PC-9 (cell line): ENCODE results near the gene LAMC3. TPM values are rescaled to one million over a fixed set of nuclear protein-coding genes. Genes with fewer than 3 reads are reported as not detected.
A peak's percentile ranks its signal among the peaks of the same experiment; 100 is the strongest.
"Not testable (repeated sequence)": the region's sequence is repeated elsewhere in the genome, so short reads cannot be mapped to it uniquely, and the experiment has no call there.

Source experiments
- BruUV-seq: library from RNA; stranded (reverse); fragments of 400-500 nt; replicated peaks from 2 replicates; lab custom pipeline; 2021; lab: Mats Ljungman, UMichigan
- CTCF ChIA-PET: fragments of 300-600 bp; sonication (Branson Sonifier 250); formaldehyde crosslinking; loops from one replicate; lab custom pipeline; 2022; ENCODE audit warnings: antibody characterized with exemption; lab: Charles Lee
- POLR2A ChIA-PET: fragments of 300-600 bp; sonication (Branson Sonifier 250); formaldehyde crosslinking; loops from one replicate; lab custom pipeline; 2022; ENCODE audit warnings: antibody characterized with exemption; ENCODE audit not compliant: unreplicated experiment; lab: Charles Lee
- DNase-seq, 2 experiments: peaks; one replicate each; pipeline versions ENCODE4 v3.0.0 to v3.0.0-alpha.2; 2015 to 2022; ENCODE audit warnings: mixed read lengths in 1 of 2
- H2AFZ ChIP-seq: fragments of 200-600 bp; sonication (generic); 2 replicates; pipeline ENCODE4 v1.8.1; 2017; ENCODE audit warnings: antibody characterized with exemption
- H3F3A ChIP-seq: fragments of 200-600 bp; sonication (generic); 2 replicates; pipeline ENCODE4 v1.8.1; 2017; ENCODE audit warnings: antibody characterized with exemption, mild to moderate bottlenecking, low read depth; ENCODE audit not compliant: insufficient read depth
- H3K27ac ChIP-seq: fragments of 200-600 bp; sonication (generic); 2 replicates; pipeline ENCODE4 v1.6.1; 2016; ENCODE audit warnings: mixed run types
- H3K27me3 ChIP-seq: fragments of 200-600 bp; sonication (generic); 2 replicates; pipeline ENCODE4 v1.6.1; 2016; ENCODE audit warnings: low read depth, mixed run types; ENCODE audit not compliant: insufficient read depth
- H3K36me3 ChIP-seq: fragments of 200-600 bp; sonication (generic); 2 replicates; pipeline ENCODE4 v1.6.1; 2016; ENCODE audit warnings: low read depth, mixed run types
- H3K4me1 ChIP-seq: fragments of 200-600 bp; sonication (generic); replicated peaks from 2 replicates; pipeline ENCODE4 v1.6.1; 2016; ENCODE audit warnings: mixed run types; ENCODE audit not compliant: insufficient read depth
- H3K4me2 ChIP-seq: fragments of 200-600 bp; sonication (generic); 2 replicates; pipeline ENCODE4 v1.6.1; 2017; ENCODE audit warnings: mixed run types
- H3K4me3 ChIP-seq: fragments of 200-600 bp; sonication (generic); 2 replicates; pipeline ENCODE4 v1.6.1; 2016; ENCODE audit warnings: mixed run types
- H3K79me2 ChIP-seq: fragments of 200-600 bp; sonication (generic); 2 replicates; pipeline ENCODE4 v1.6.1; 2017; ENCODE audit warnings: low read depth, mixed run types
- H3K9me2 ChIP-seq: fragments of 200-600 bp; sonication (generic); 2 replicates; pipeline ENCODE4 v1.8.1; 2017; ENCODE audit warnings: mild to moderate bottlenecking; ENCODE audit not compliant: insufficient read depth
- H3K9me3 ChIP-seq: fragments of 200-600 bp; sonication (generic); 2 replicates; pipeline ENCODE4 v1.8.1; 2016; ENCODE audit warnings: low read depth; ENCODE audit not compliant: insufficient read depth
- H4K20me1 ChIP-seq: fragments of 200-600 bp; sonication (generic); 2 replicates; pipeline ENCODE4 v1.8.1; 2017; ENCODE audit not compliant: insufficient read depth
- CTCF ChIP-seq: fragments of 200-600 bp; sonication (generic); conservative IDR thresholded peaks from 2 replicates; pipeline ENCODE4 v1.6.1; 2017; ENCODE audit warnings: mixed run types, antibody characterized with exemption, mild to moderate bottlenecking, moderate library complexity
- EZH2 ChIP-seq: fragments of 200-600 bp; sonication (generic); IDR thresholded peaks from 2 replicates; pipeline ENCODE4 v1.8.0; 2017; ENCODE audit warnings: antibody characterized with exemption, low read depth
- intact Hi-C: fragments of 100-400 bp; cut with micrococcal nuclease; formaldehyde crosslinking; loops from one replicate; pipeline ENCODE4 v1.10.0; 2022; ENCODE audit not compliant: unreplicated experiment
- total RNA-seq: library from RNA; stranded (reverse); gene quantifications from 2 replicates; pipeline ENCODE4 v1.2.3, GENCODE V29; 2021

The LAMC3 gene
- total RNA-seq, 1 experiment from 2014 or later: 0.41 TPM

GRCh38 chr9:131097948-131098278 is 88.9 kb downstream of the LAMC3 start:
- peaks cover 14% of the 10 kb centered on the region; the same call in 1 of the 2 replicates for H4K20me1 ChIP-seq
- H3K79me2 ChIP-seq: 0 out of 2 replicates have a peak, but pooled peaks cover 4% of the 10 kb centered on the region
- H3K27me3 ChIP-seq: no peaks in the 10 kb centered on the region
- intact Hi-C loops: no loop called here
- peak overlapping the region; percentile 81 for H3K4me2 ChIP-seq
- ChIA-PET POLR2A (interaction anchor here (1.8 kb wide), 1 partner anchor 27 kb away, joined by 7 read pairs; the partner anchor contains the start of gene NUP214), CTCF (interaction anchor here (0.9 to 1.1 kb wide), 2 partner anchors 41 to 42 kb away, joined by 3 read pairs; no protein-coding TSS in a partner anchor)
- H3K4me1 ChIP-seq: peaks cover 23% of the 10 kb centered on the region
- no peak for DNase-seq
- H3K4me3 ChIP-seq: no peak overlapping the region
- no peak overlapping the region for H3K27ac ChIP-seq
- BruUV-seq: no TSS peak
- H2AFZ ChIP-seq: no peak overlapping the region
- no peaks in the 10 kb centered on the region for H3K36me3 ChIP-seq
- TF ChIP-seq EZH2 (no peak), CTCF (no peak)
- H3K9me2 ChIP-seq: no peaks in the 10 kb centered on the region
- no peaks in the 10 kb centered on the region for H3K9me3 ChIP-seq
- H3F3A ChIP-seq: peaks cover 17% of the 10 kb centered on the region; the same call in 1 of the 2 replicates

GRCh38 chr9:131098391-131099101 is 89.6 kb downstream of the LAMC3 start:
- no peaks in the 10 kb centered on the region for H3K9me3 ChIP-seq
- no peaks in the 10 kb centered on the region for H3K36me3 ChIP-seq
- no peak overlapping the region for H3K4me2 ChIP-seq
- H3K4me3 ChIP-seq: no peak overlapping the region
- ChIA-PET CTCF (interaction anchor here (0.5 kb wide), 1 partner anchor 391 kb away, joined by 7 read pairs; no protein-coding TSS in a partner anchor), POLR2A (no interaction called here)
- no peak for DNase-seq
- no peaks in the 10 kb centered on the region for H3K27me3 ChIP-seq
- no peak overlapping the region for H3K27ac ChIP-seq
- H3K4me1 ChIP-seq: peaks cover 20% of the 10 kb centered on the region
- TF ChIP-seq EZH2 (no peak), CTCF (no peak)
- no peak overlapping the region for H2AFZ ChIP-seq
- no peaks in the 10 kb centered on the region for H3K9me2 ChIP-seq
- peaks cover 14% of the 10 kb centered on the region; the same call in 1 of the 2 replicates for H4K20me1 ChIP-seq
- intact Hi-C loops: no loop called here
- H3F3A ChIP-seq: peaks cover 17% of the 10 kb centered on the region; the same call in 1 of the 2 replicates
- no TSS peak for BruUV-seq
- 0 out of 2 replicates have a peak, but pooled peaks cover 4% of the 10 kb centered on the region for H3K79me2 ChIP-seq

- no peak for DNase-seq
- Histone ChIP-seq H3F3A (peaks cover 11% of the 10 kb centered on the region; the same call in 1 of the 2 replicates), H3K4me3 (no peak overlapping the region), H3K79me2 (0 out of 2 replicates have a peak, but pooled peaks cover 4% of the 10 kb centered on the region), H3K4me2 (no peak overlapping the region), H3K36me3 (no peaks in the 10 kb centered on the region), H4K20me1 (peaks cover 14% of the 10 kb centered on the region; the same call in 1 of the 2 replicates), H3K9me2 (no peaks in the 10 kb centered on the region), H3K27ac (no peak overlapping the region), H3K4me1 (peaks cover 20% of the 10 kb centered on the region), H3K27me3 (no peaks in the 10 kb centered on the region), H2AFZ (no peak overlapping the region), H3K9me3 (no peaks in the 10 kb centered on the region)
- TF ChIP-seq CTCF: no peak
- no peak for TF ChIP-seq EZH2
- BruUV-seq: no TSS peak
- POLR2A ChIA-PET: no interaction called here
- CTCF ChIA-PET: interaction anchor here (0.5 kb wide), 1 partner anchor 391 kb away, joined by 7 read pairs; no protein-coding TSS in a partner anchor
- intact Hi-C loops: no loop called here
These were observed 90.2 kb downstream of the LAMC3 start for GRCh38 chr9:131099102-131099606.

DNA sequence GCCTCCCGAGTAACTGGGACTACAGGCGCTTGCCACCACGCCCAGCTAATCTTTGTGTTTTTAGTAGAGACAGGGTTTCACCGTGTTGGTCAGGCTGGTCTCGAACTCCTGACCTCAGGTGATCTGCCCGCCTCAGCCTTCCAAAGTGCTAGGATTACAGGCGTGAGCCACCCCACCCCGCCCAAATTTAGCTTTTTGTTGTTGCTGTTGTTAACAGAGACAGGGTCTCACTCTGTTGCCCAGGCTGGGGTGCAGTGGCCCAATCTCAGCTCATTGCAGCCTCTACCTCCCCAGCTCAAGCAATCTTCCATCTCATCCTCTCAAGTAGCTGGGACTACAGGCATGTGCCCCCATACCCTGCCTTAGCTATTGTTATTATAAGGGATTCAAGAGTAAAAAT is 90.9 kb downstream of the LAMC3 start:
- H3K79me2 ChIP-seq, BruUV-seq, intact Hi-C loops, H2AFZ ChIP-seq, DNase-seq, H3K4me2 ChIP-seq, POLR2A ChIA-PET, H3K27me3 ChIP-seq, H3K4me3 ChIP-seq, H3K9me3 ChIP-seq, H3K27ac ChIP-seq, CTCF ChIA-PET, H3K36me3 ChIP-seq, H3K9me2 ChIP-seq: not testable (repeated sequence)
- peaks cover 20% of the 10 kb centered on the region for H3K4me1 ChIP-seq
- peaks cover 11% of the 10 kb centered on the region; the same call in 1 of the 2 replicates for H3F3A ChIP-seq
- peaks cover 14% of the 10 kb centered on the region; the same call in 1 of the 2 replicates for H4K20me1 ChIP-seq
